Measurements from ENCODE around the gene ZDHHC8.

- TF ChIP-seq FOXP2 (optimal IDR thresholded peaks at IDR 0.05; ENCODE audit: control extremely low read depth, extremely low read length, insufficient read depth) (no peak), EZH2 (IDR thresholded peaks at IDR 0.05) (no peak), POLR2AphosphoS5 (IDR thresholded peaks at IDR 0.05; ENCODE audit: borderline replicate concordance, low read depth, low read length) (no peak)
These were observed 29.3 kb upstream of the ZDHHC8 start for GRCh38 chr22:20102203-20102780.

All from SK-N-MC (cell line).